Natural killer cell (primary cell): ENCODE data around the gene CHMP3. TPM values are rescaled to one million over a fixed set of nuclear protein-coding genes. Genes with fewer than 3 reads are reported as not detected.

Source experiments
- ATAC-seq, 3 donors: fragments of 150-1000 bp in 2 of 3; fragments of 200-7000 bp in 1 of 3; cut with Tn5 transposase; 1 replicate in 1 of 3; 2 replicates in 2 of 3; pipeline ENCODE4 v1.10.0; 2021; ENCODE audit warnings: mild to moderate bottlenecking in 2 of 3, moderate library complexity in 2 of 3
- DNase-seq, 2 donors: peaks; one replicate each; pipeline versions ENCODE4 v3.0.0 to v3.0.0-alpha.2; 2013 to 2021; ENCODE audit warnings: mixed read lengths in 1 of 2
- H3K27ac ChIP-seq: one replicate; pipeline ENCODE4 v1.5.1; 2013; ENCODE audit warnings: mild to moderate bottlenecking, low read length
- H3K27me3 ChIP-seq: one replicate; pipeline ENCODE4 v1.6.1; 2013; ENCODE audit warnings: low read length; ENCODE audit not compliant: control insufficient read depth, insufficient read depth
- H3K36me3 ChIP-seq: one replicate; pipeline ENCODE4 v1.6.1; 2013; ENCODE audit warnings: low read length; ENCODE audit not compliant: control insufficient read depth, insufficient read depth
- H3K4me1 ChIP-seq: one replicate; pipeline ENCODE4 v1.6.1; 2013; ENCODE audit warnings: low read length; ENCODE audit not compliant: control insufficient read depth, insufficient read depth
- H3K4me3 ChIP-seq: one replicate; pipeline ENCODE4 v1.5.1; 2013; ENCODE audit warnings: low read length
- H3K9me3 ChIP-seq: one replicate; pipeline ENCODE4 v1.6.1; 2013; ENCODE audit warnings: low read length; ENCODE audit not compliant: control insufficient read depth, insufficient read depth
- H3K27ac Mint-ChIP-seq, 2 donors: one replicate each; pipeline ENCODE4 v1.8.0; 2022; ENCODE audit warnings: mild to moderate bottlenecking in 2 of 2, mixed read lengths in 2 of 2, moderate library complexity in 1 of 2
- H3K27me3 Mint-ChIP-seq, 2 donors: one replicate each; pipeline ENCODE4 v1.8.0; 2022; ENCODE audit warnings: low read depth in 2 of 2, mixed read lengths in 2 of 2
- H3K36me3 Mint-ChIP-seq: one replicate; pipeline ENCODE4 v1.8.0; 2022; ENCODE audit warnings: mixed read lengths
- H3K4me1 Mint-ChIP-seq, 2 donors: one replicate each; pipeline ENCODE4 v1.8.0; 2022; ENCODE audit warnings: mixed read lengths in 2 of 2
- H3K4me3 Mint-ChIP-seq: one replicate; pipeline ENCODE4 v1.8.0; 2022; ENCODE audit warnings: mild to moderate bottlenecking, moderate library complexity, mixed read lengths
- H3K9me3 Mint-ChIP-seq, 2 donors: one replicate each; pipeline ENCODE4 v1.8.0; 2022; ENCODE audit warnings: mixed read lengths in 2 of 2
- CTCF ChIP-seq: fragments of 200-600 bp; IDR thresholded peaks from one replicate; pipeline ENCODE4 v1.8.0; 2022; ENCODE audit warnings: antibody characterized with exemption
- WGBS: methylation state at CpG from one replicate; pipeline ENCODE4 v1.1.7; 2013; ENCODE audit warnings: missing lambda C conversion rate; ENCODE audit not compliant: insufficient coverage; 5-methylcytosine and 5-hydroxymethylcytosine counted together
- intact Hi-C: fragments of 100-400 bp; cut with micrococcal nuclease; formaldehyde crosslinking; loops from one replicate; pipeline ENCODE4 v1.14.2; 2022
- total RNA-seq, 4 donors: library from RNA; stranded (reverse); fragments of 120-200 nt in 1 of 4; gene quantifications; one replicate each; pipeline versions ENCODE4 v1.2.3 to v1.2.4, GENCODE V29; 2013 to 2022

CHMP3 gene
- total RNA-seq, 3 donors from 2014 or later (not counting 1 experiment from before 2014, with no cell fraction given) = 47.4 to 50.3 (median 49.3) TPM

DNA sequence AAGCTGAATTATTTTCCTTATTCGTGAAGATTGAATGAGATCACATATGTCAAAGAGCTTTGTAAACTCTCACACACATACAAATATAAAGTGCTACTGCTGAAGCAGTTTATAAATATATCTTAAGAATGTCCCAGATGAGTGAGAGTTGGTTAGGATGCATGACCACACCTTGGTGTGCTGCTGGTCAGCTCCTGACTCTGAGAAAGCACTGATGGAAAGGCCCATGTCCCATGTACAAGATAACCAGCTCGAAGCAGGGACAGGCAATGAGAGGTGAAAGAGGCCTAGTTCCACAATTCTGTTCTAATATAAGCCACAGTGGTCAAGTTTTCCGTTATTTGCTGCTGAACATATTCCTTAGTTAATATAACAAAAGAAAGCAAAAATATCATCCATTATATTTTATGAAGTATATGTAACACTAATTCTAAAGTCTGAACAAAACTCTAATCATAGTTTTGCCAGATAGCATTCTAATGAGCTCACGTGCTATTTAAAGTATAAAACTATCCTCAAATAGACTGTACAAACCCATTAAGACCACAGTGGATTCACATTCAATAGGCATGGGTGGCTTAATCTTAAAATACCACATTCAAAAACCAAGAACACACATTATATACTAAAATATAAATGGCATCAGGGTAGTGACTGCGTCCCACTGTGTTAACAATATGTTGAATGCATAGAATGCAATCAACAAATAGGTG, 49.1 kb downstream of the CHMP3 start:
- Mint-ChIP-seq H3K36me3 (no peaks in the 10 kb centered on the region), H3K4me3 (no peak overlapping the region), H3K27me3 (no peaks in the 10 kb centered on the region), H3K9me3 (no peaks in the 10 kb centered on the region), H3K4me1 (peaks cover 11 to 17% of the 10 kb centered on the region in 2 donors), H3K27ac (no peak overlapping the region)
- 94% methylated on average over 2 of the region's 5 CpGs for WGBS
- ATAC-seq (no peak), DNase-seq (no peak)
- intact Hi-C loops = no loop called here
- Histone ChIP-seq H3K36me3 (peaks cover 8% of the 10 kb centered on the region), H3K27me3 (no peaks in the 10 kb centered on the region), H3K27ac (no peak overlapping the region), H3K9me3 (no peaks in the 10 kb centered on the region), H3K4me1 (no peaks in the 10 kb centered on the region), H3K4me3 (no peak overlapping the region)
- TF ChIP-seq CTCF = no peak

GRCh38 chr2:86512892-86513291, 50.4 kb downstream of the CHMP3 start:
- H3K27ac ChIP-seq = no peak overlapping the region
- 100% methylated on average over 2 of the region's 2 CpGs for WGBS
- intact Hi-C loops = no loop called here
- no peak for TF ChIP-seq CTCF
- H3K4me1 ChIP-seq = no peaks in the 10 kb centered on the region
- ATAC-seq = no peak
- no peak overlapping the region for H3K27ac Mint-ChIP-seq
- no peak overlapping the region for H3K4me3 ChIP-seq
- H3K27me3 ChIP-seq = no peaks in the 10 kb centered on the region
- H3K36me3 Mint-ChIP-seq = no peaks in the 10 kb centered on the region
- H3K9me3 Mint-ChIP-seq = no peaks in the 10 kb centered on the region
- DNase-seq = no peak
- H3K27me3 Mint-ChIP-seq = no peaks in the 10 kb centered on the region
- no peaks in the 10 kb centered on the region for H3K9me3 ChIP-seq
- H3K36me3 ChIP-seq = peaks cover 20% of the 10 kb centered on the region
- no peak overlapping the region for H3K4me3 Mint-ChIP-seq
- peaks cover 14 to 20% of the 10 kb centered on the region in 2 donors for H3K4me1 Mint-ChIP-seq

DNA sequence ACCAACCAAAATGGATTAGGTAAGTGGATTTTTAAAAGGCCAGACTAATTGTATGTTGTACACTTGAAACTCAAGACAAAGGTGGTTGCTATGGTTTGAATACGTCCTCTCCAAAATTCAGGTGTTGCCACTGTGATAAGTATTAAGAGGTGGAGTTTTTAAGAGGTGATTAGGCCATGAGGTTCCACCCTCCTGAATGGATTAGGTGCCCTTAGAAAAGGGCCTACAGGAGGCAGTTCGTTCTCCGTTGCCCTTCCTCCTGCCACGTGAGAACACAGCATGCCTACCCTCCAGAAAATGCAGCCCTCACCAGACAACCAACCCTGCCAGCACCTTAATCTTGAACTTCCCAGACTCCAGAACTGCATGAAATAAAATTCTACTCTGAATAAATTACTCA, 51.2 kb downstream of the CHMP3 start:
- H3K27me3 ChIP-seq = no peaks in the 10 kb centered on the region
- no peaks in the 10 kb centered on the region for H3K9me3 ChIP-seq
- H3K27ac Mint-ChIP-seq = no peak overlapping the region
- intact Hi-C loops = no loop called here
- H3K4me1 Mint-ChIP-seq = peaks cover 14 to 20% of the 10 kb centered on the region in 2 donors
- H3K4me1 ChIP-seq = no peaks in the 10 kb centered on the region
- H3K27me3 Mint-ChIP-seq = no peaks in the 10 kb centered on the region
- H3K4me3 Mint-ChIP-seq = no peak overlapping the region
- no peak for TF ChIP-seq CTCF
- no peak overlapping the region for H3K4me3 ChIP-seq
- H3K36me3 ChIP-seq = peaks cover 26% of the 10 kb centered on the region
- DNase-seq (no peak), ATAC-seq (no peak)
- no peaks in the 10 kb centered on the region for H3K9me3 Mint-ChIP-seq
- no peaks in the 10 kb centered on the region for H3K36me3 Mint-ChIP-seq
- no peak overlapping the region for H3K27ac ChIP-seq
- 99% methylated on average over 4 of the region's 4 CpGs for WGBS

GRCh38 chr2:86510436-86510933, 52.8 kb downstream of the CHMP3 start:
- Histone ChIP-seq H3K27ac (no peak overlapping the region), H3K9me3 (no peaks in the 10 kb centered on the region), H3K27me3 (no peaks in the 10 kb centered on the region), H3K36me3 (peaks cover 35% of the 10 kb centered on the region), H3K4me1 (no peaks in the 10 kb centered on the region), H3K4me3 (no peak overlapping the region)
- ATAC-seq = no peak
- H3K36me3 Mint-ChIP-seq = no peaks in the 10 kb centered on the region
- H3K4me1 Mint-ChIP-seq = peaks cover 14 to 20% of the 10 kb centered on the region in 2 donors
- intact Hi-C loops = no loop called here
- 94% methylated on average over 4 of the region's 4 CpGs for WGBS
- DNase-seq = no peak
- H3K9me3 Mint-ChIP-seq = no peaks in the 10 kb centered on the region
- no peak overlapping the region for H3K4me3 Mint-ChIP-seq
- peak overlapping the region; percentile 8 to 37 for H3K27ac Mint-ChIP-seq
- H3K27me3 Mint-ChIP-seq = no peaks in the 10 kb centered on the region
- no peak for TF ChIP-seq CTCF
